GM12878 (cell line): ENCODE data around the gene GGT1. TPM values are rescaled to one million over a fixed set of nuclear protein-coding genes. Genes with fewer than 3 reads are reported as not detected.
"Not testable (repeated sequence)": the region's sequence is repeated elsewhere in the genome, so short reads cannot be mapped to it uniquely, and the experiment has no call there.

Experiments
- ATAC-seq: fragments of 200-7000 bp; cut with Tn5 transposase; 3 replicates; pipeline ENCODE4 v1.9.1; 2020; ENCODE audit warnings: mild to moderate bottlenecking, moderate library complexity
- BruUV-seq: library from RNA; stranded (reverse); fragments of 400-500 nt; replicated peaks from 2 replicates; lab custom pipeline; 2021; lab: Mats Ljungman, UMichigan
- CTCF ChIA-PET: fragments of 300-600 bp; sonication (Branson Sonifier 250); formaldehyde crosslinking; extraction: SDS; loops from one replicate; lab custom pipeline; 2021; ENCODE audit warnings: inconsistent platforms; lab: Yijun Ruan, JAX
- POLR2A ChIA-PET: fragments of 350-600 bp; formaldehyde crosslinking; extraction: SDS; loops from one replicate; lab custom pipeline; 2021; ENCODE audit warnings: inconsistent platforms; lab: Charles Lee
- RAD21 ChIA-PET: fragments of 300-600 bp; sonication (Branson Sonifier 250); formaldehyde crosslinking; loops from one replicate; lab custom pipeline; 2023; ENCODE audit warnings: antibody characterized with exemption; ENCODE audit not compliant: unreplicated experiment; lab: Charles Lee
- SMC1A ChIA-PET: fragments of 300-600 bp; sonication (Branson Sonifier 250); formaldehyde crosslinking; loops from one replicate; lab custom pipeline; 2023; ENCODE audit not compliant: unreplicated experiment, uncharacterized antibody; lab: Charles Lee
- DNase-seq: peaks from one replicate; pipeline ENCODE4 v3.0.0-alpha.2; 2011; ENCODE audit warnings: low read depth, low spot score
- FAIRE-seq: peaks from 3 replicates; lab custom pipeline; 2011; peaks lifted over from hg19 to GRCh38; lab: Jason Lieb, UNC
- H2AFZ ChIP-seq: 2 replicates; pipeline ENCODE4 v1.6.0; 2011; ENCODE audit warnings: low read depth, low read length, control low read depth; ENCODE audit not compliant: control insufficient read depth
- H3K27ac ChIP-seq: 2 replicates; pipeline ENCODE4 v1.5.1; 2011; ENCODE audit warnings: control low read depth; ENCODE audit not compliant: control insufficient read depth, insufficient read depth
- H3K27me3 ChIP-seq, 2 experiments: replicated peaks in 1 of 2; 2 replicates each; pipeline versions ENCODE4 v1.6.0 to v1.6.1; 2011; ENCODE audit warnings: low read length in 1 of 2; ENCODE audit not compliant: control insufficient read depth in 2 of 2, insufficient read depth in 2 of 2
- H3K36me3 ChIP-seq, 2 experiments: 2 replicates each; pipeline ENCODE4 v1.5.1; 2011; ENCODE audit warnings: low read length in 1 of 2; ENCODE audit not compliant: control insufficient read depth in 2 of 2, insufficient read depth in 2 of 2
- H3K4me1 ChIP-seq: 2 replicates; pipeline ENCODE4 v1.6.1; 2011; ENCODE audit warnings: mild to moderate bottlenecking, low read length, moderate library complexity, mixed read lengths; ENCODE audit not compliant: control insufficient read depth, insufficient read depth
- H3K4me2 ChIP-seq: 2 replicates; pipeline ENCODE4 v1.6.0; 2011; ENCODE audit warnings: control low read depth; ENCODE audit not compliant: control insufficient read depth, insufficient read depth
- H3K4me3 ChIP-seq: fragments of 200-600 bp; sonication (generic); 2 replicates; pipeline ENCODE4 v1.5.1; 2016
- H3K79me2 ChIP-seq: 2 replicates; pipeline ENCODE4 v1.6.0; 2011; ENCODE audit warnings: low read length; ENCODE audit not compliant: control insufficient read depth, insufficient read depth
- H3K9ac ChIP-seq: 2 replicates; pipeline ENCODE4 v1.8.0; 2011; ENCODE audit warnings: low read length, control low read depth, mixed read lengths; ENCODE audit not compliant: control insufficient read depth, insufficient read depth
- H3K9me3 ChIP-seq: replicated peaks from 3 replicates; pipeline ENCODE4 v1.5.1; 2011; ENCODE audit warnings: mild to moderate bottlenecking, low read length; ENCODE audit not compliant: control insufficient read depth, insufficient read depth
- H4K20me1 ChIP-seq: 2 replicates; pipeline ENCODE4 v1.6.0; 2011; ENCODE audit not compliant: control insufficient read depth, insufficient read depth
- BMI1 ChIP-seq: fragments of 450-650 bp; IDR thresholded peaks from 2 replicates; pipeline ENCODE4 v1.6.1; 2016; ENCODE audit warnings: mild to moderate bottlenecking, moderate library complexity, borderline replicate concordance
- BRCA1 ChIP-seq: IDR thresholded peaks from 2 replicates; pipeline ENCODE4 v1.6.1; 2011; ENCODE audit warnings: low read depth, low read length, improper control_type of control experiment
- CHD1 ChIP-seq: IDR thresholded peaks from 2 replicates; pipeline ENCODE4 v1.6.1; 2012; ENCODE audit warnings: low read depth, low read length, improper control_type of control experiment
- KLF5 ChIP-seq: fragments of 450-650 bp; IDR thresholded peaks from 2 replicates; pipeline ENCODE4 v1.6.1; 2014; ENCODE audit warnings: mild to moderate bottlenecking; ENCODE audit not compliant: partially characterized antibody
- MXI1 ChIP-seq: fragments of 150-350 bp; IDR thresholded peaks from 2 replicates; pipeline ENCODE4 v1.6.1; 2011; ENCODE audit warnings: low read depth, mild to moderate bottlenecking, inconsistent platforms, low read length, improper control_type of control experiment
- PAX5 ChIP-seq: IDR thresholded peaks from 2 replicates; pipeline ENCODE4 v1.6.1; 2011; ENCODE audit warnings: low read depth, low read length, borderline replicate concordance
- PML ChIP-seq: IDR thresholded peaks from 2 replicates; pipeline ENCODE4 v1.6.1; 2012; ENCODE audit warnings: low read length, inconsistent platforms
- WGBS: methylation state at CpG from one replicate; pipeline ENCODE4 v1.1.6; 2016; ENCODE audit warnings: low lambda C conversion rate; ENCODE audit not compliant: insufficient replicate concordance, insufficient coverage; ENCODE audit errors: missing lambda C conversion rate; 5-methylcytosine and 5-hydroxymethylcytosine counted together
- in situ Hi-C: fragments of 300-500 bp; cut with MboI; formaldehyde crosslinking; loops from 9 replicates; pipeline ENCODE4 v1.14.3; 2018; ENCODE audit warnings: mixed read lengths
- intact Hi-C: fragments of 100-400 bp; cut with micrococcal nuclease; formaldehyde crosslinking; loops from one replicate; pipeline ENCODE4 v1.14.2; 2022; ENCODE audit not compliant: unreplicated experiment
- polyA plus RNA-seq, 11 experiments: library from polyadenylated mRNA; depleted of rRNA in 4 of 11; unstranded in 6 of 11; stranded (reverse) in 5 of 11; fragments of >200 nt; fragmentation: Nextera tagmentation in 4 of 11; fragmentation: Illumina TruSeq in 1 of 11; extraction: Ambion mirVana in 4 of 11; extraction: Trizol in 1 of 11; gene quantifications; 1 replicate in 1 of 11; 2 replicates in 10 of 11; pipeline versions ENCODE4 v1.2.1 to v1.2.3, GENCODE V29; 2011 to 2016; ENCODE audit warnings: inconsistent platforms in 2 of 11, missing spikeins in 2 of 11, low read depth in 1 of 11
- total RNA-seq, 4 experiments: library from RNA; depleted of rRNA in 3 of 4; stranded (reverse); fragments of >200 nt in 3 of 4; fragmentation: Illumina TruSeq in 1 of 4; extraction: Trizol in 1 of 4; gene quantifications; 2 replicates each; pipeline versions ENCODE4 v1.2.1 to v1.2.3, GENCODE V29; 2013 to 2021
- TF ChIP-seq, protein P1 (sequence below), 3 experiments: IDR thresholded peaks in 2 of 3; conservative IDR thresholded peaks in 1 of 3; 2 replicates each; pipeline ENCODE4 v1.5.1; 2011; ENCODE audit warnings: low read depth in 3 of 3, low read length in 3 of 3, mild to moderate bottlenecking in 3 of 3, control low read depth in 2 of 3, moderate library complexity in 2 of 3, inconsistent platforms in 1 of 3, mixed read lengths in 1 of 3; ENCODE audit not compliant: control insufficient read depth in 2 of 3, insufficient read depth in 1 of 3; ENCODE audit errors: extremely low read depth in 1 of 3
- TF ChIP-seq, protein P2 (sequence below): fragments of 450-650 bp; IDR thresholded peaks from 2 replicates; pipeline ENCODE4 v1.6.1; 2017; ENCODE audit warnings: low read depth, mild to moderate bottlenecking, moderate library complexity
- TF ChIP-seq, protein P3 (sequence below): IDR thresholded peaks from 2 replicates; pipeline ENCODE4 v1.6.1; 2012; ENCODE audit warnings: mild to moderate bottlenecking, low read depth, low read length

Gene GGT1
- total and polyA plus RNA-seq, 10 of the 15 experiments (the other 5 are each of a cell fraction or from before 2014, with no cell fraction given) = 0.47 to 26.6 (median 9.1) TPM

DNA sequence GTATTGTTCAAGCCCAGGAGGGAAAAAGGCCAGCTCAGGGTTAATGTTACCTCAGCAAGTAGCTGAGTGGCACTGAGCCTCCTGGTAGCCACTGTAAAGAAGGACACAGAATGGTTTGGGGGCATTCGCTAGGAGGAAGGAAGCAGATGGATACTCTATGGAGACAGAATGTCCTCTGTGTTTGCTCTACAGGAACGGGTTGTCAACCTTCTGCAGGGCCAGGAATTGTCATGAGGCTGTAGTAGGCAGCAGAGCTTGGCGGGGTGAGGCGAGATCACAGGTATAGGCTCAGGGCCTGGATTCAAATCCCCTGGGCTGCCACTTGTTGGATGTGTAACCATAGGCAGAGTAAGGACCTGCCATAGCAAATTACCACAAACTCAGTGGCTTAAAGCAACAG, 7.1 kb upstream of the GGT1 start:
- ChIA-PET RAD21 (no interaction called here), POLR2A (interaction anchor here (0.7 kb wide), 1 partner anchor 32 kb away, joined by 4 read pairs; no protein-coding TSS in a partner anchor), CTCF (interaction anchor here (0.7 to 1.2 kb wide), 2 partner anchors 8 to 271 kb away, joined by 3 read pairs; no protein-coding TSS in a partner anchor), SMC1A (no interaction called here)
- intact Hi-C loops = no loop called here
- no peak for DNase-seq
- Histone ChIP-seq H3K9ac (no peak overlapping the region), H3K79me2 (no peaks in the 10 kb centered on the region), H2AFZ (no peak overlapping the region), H3K4me1 (no peaks in the 10 kb centered on the region), H3K9me3 (no peaks in the 10 kb centered on the region), H3K36me3 (no peaks in the 10 kb centered on the region), H3K27me3 (no peaks in the 10 kb centered on the region), H3K4me2 (no peak overlapping the region), H3K27ac (no peak overlapping the region), H4K20me1 (no peaks in the 10 kb centered on the region), H3K4me3 (no peak overlapping the region)
- no peak for TF ChIP-seq MXI1
- no peak for TF ChIP-seq PAX5
- no peak for TF ChIP-seq PML
- TF ChIP-seq, protein P1, sequence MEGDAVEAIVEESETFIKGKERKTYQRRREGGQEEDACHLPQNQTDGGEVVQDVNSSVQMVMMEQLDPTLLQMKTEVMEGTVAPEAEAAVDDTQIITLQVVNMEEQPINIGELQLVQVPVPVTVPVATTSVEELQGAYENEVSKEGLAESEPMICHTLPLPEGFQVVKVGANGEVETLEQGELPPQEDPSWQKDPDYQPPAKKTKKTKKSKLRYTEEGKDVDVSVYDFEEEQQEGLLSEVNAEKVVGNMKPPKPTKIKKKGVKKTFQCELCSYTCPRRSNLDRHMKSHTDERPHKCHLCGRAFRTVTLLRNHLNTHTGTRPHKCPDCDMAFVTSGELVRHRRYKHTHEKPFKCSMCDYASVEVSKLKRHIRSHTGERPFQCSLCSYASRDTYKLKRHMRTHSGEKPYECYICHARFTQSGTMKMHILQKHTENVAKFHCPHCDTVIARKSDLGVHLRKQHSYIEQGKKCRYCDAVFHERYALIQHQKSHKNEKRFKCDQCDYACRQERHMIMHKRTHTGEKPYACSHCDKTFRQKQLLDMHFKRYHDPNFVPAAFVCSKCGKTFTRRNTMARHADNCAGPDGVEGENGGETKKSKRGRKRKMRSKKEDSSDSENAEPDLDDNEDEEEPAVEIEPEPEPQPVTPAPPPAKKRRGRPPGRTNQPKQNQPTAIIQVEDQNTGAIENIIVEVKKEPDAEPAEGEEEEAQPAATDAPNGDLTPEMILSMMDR (IDR thresholded peaks at IDR 0.05 in 2 of 3, conservative IDR thresholded peaks at IDR 0.05 in 1 of 3; ENCODE audit: control insufficient read depth in 2 of 3, extremely low read depth in 1 of 3, insufficient read depth in 1 of 3, low read depth in 3 of 3, low read length in 3 of 3) = no peak
- TF ChIP-seq, protein P2, sequence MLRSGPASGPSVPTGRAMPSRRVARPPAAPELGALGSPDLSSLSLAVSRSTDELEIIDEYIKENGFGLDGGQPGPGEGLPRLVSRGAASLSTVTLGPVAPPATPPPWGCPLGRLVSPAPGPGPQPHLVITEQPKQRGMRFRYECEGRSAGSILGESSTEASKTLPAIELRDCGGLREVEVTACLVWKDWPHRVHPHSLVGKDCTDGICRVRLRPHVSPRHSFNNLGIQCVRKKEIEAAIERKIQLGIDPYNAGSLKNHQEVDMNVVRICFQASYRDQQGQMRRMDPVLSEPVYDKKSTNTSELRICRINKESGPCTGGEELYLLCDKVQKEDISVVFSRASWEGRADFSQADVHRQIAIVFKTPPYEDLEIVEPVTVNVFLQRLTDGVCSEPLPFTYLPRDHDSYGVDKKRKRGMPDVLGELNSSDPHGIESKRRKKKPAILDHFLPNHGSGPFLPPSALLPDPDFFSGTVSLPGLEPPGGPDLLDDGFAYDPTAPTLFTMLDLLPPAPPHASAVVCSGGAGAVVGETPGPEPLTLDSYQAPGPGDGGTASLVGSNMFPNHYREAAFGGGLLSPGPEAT = no peak
- no peak for TF ChIP-seq CHD1
- no peak for TF ChIP-seq KLF5
- TF ChIP-seq, protein P3, sequence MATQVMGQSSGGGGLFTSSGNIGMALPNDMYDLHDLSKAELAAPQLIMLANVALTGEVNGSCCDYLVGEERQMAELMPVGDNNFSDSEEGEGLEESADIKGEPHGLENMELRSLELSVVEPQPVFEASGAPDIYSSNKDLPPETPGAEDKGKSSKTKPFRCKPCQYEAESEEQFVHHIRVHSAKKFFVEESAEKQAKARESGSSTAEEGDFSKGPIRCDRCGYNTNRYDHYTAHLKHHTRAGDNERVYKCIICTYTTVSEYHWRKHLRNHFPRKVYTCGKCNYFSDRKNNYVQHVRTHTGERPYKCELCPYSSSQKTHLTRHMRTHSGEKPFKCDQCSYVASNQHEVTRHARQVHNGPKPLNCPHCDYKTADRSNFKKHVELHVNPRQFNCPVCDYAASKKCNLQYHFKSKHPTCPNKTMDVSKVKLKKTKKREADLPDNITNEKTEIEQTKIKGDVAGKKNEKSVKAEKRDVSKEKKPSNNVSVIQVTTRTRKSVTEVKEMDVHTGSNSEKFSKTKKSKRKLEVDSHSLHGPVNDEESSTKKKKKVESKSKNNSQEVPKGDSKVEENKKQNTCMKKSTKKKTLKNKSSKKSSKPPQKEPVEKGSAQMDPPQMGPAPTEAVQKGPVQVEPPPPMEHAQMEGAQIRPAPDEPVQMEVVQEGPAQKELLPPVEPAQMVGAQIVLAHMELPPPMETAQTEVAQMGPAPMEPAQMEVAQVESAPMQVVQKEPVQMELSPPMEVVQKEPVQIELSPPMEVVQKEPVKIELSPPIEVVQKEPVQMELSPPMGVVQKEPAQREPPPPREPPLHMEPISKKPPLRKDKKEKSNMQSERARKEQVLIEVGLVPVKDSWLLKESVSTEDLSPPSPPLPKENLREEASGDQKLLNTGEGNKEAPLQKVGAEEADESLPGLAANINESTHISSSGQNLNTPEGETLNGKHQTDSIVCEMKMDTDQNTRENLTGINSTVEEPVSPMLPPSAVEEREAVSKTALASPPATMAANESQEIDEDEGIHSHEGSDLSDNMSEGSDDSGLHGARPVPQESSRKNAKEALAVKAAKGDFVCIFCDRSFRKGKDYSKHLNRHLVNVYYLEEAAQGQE = no peak
- no peak for TF ChIP-seq BMI1
- no peak for TF ChIP-seq BRCA1
- WGBS = 70% methylated on average over 4 of the region's 4 CpGs
- no peak for FAIRE-seq
- BruUV-seq = no TSS peak
- in situ Hi-C loops = no loop called here
- no peak for ATAC-seq

DNA sequence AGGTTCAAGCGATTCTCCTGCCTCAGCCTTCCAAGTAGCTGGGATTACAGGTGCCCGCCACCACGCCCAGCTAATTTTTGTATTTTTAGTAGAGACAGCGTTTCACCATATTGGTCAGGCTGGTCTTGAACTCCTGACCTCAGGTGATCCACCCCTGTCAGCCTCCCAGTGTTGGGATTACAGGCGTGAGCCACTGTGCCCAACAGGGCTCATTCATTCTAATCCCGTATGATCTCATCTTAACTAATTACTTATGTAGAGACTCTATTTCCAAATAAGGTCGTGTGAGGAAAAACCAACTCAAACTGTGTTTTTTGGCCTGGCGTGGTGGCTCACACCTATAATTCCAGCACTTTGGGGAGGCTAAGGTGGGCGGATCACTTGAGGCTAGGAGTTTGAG, 5.9 kb upstream of the GGT1 start:
- BruUV-seq, H3K36me3 ChIP-seq, DNase-seq, H3K27ac ChIP-seq, H3K4me3 ChIP-seq, H3K9me3 ChIP-seq, H3K4me2 ChIP-seq, FAIRE-seq, H3K79me2 ChIP-seq, H2AFZ ChIP-seq, H3K4me1 ChIP-seq, SMC1A ChIA-PET, H3K9ac ChIP-seq, H4K20me1 ChIP-seq, RAD21 ChIA-PET, intact Hi-C loops, H3K27me3 ChIP-seq, ATAC-seq, in situ Hi-C loops, POLR2A ChIA-PET: not testable (repeated sequence)
- WGBS = 58% methylated on average over 9 of the region's 9 CpGs
- CTCF ChIA-PET = interaction anchor here (0.6 kb wide), 1 partner anchor 369 kb away, joined by 3 read pairs; no protein-coding TSS in a partner anchor
